Measurements from ENCODE around the gene SLC13A4. TPM values are rescaled to one million over a fixed set of nuclear protein-coding genes. Genes with fewer than 3 reads are reported as not detected.
A peak's percentile ranks its signal among the peaks of the same experiment; 100 is the strongest.

SLC13A4 gene
- total and polyA plus RNA-seq, 2 of the 4 experiments (the other 2 are of a cell fraction) = 0.10 TPM; not detected in 1

DNA sequence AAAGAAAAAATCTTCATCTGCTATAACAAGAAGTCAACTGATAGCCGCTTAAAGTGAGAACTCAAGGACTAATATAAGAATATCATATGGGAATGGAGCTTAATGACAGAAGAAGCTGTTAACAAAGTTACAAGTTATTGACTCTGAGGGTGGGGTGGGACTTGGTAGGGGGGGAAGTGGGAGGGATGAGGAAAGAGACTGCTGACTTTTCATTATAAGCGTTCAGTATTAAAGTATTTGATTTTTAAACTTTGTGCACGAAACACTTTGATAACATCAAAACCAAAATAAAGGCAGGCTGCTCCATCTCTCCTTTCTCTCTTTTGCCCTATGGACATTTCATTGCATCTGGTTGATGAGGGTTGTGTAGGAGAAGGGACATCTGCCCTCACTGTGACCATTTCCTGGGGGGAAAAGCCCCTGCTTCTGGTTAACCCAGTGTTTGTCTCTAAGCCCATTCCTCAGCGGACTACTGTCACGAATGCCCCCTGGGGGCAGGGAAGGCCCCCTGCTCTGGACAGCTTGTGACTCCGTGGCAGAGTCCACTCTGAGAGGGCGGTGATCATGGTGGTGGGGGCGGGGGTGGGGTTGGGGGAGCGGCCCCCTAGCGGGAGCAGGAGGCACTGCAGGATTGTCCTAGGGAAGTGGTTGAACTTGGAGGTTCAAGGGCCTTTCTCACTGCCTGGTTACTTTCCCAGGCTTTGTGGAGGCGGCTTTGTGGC is 17.4 kb downstream of the SLC13A4 start:
- Histone ChIP-seq H3K9me1 (ENCODE audit: insufficient read depth, low read length) (peaks cover 31% of the 10 kb centered on the region), H2BK120ac (ENCODE audit: low read depth, low read length) (no peak overlapping the region), H3K4me1 (ENCODE audit: control insufficient read depth, insufficient read depth, low read length) (peaks cover 20% of the 10 kb centered on the region), H2BK15ac (ENCODE audit: low read depth, low read length) (no peak overlapping the region), H3K27me3 (ENCODE audit: control insufficient read depth, insufficient read depth, low read length) (no peaks in the 10 kb centered on the region), H2BK5ac (ENCODE audit: low read depth, low read length, poor library complexity, severe bottlenecking) (no peak overlapping the region), H3K79me1 (ENCODE audit: low read depth in 1 of 2, low read length in 2 of 2) (peaks cover 0 to 8% of the 10 kb centered on the region in 2 experiments; a peak in 2 of 4 replicates), H2BK20ac (ENCODE audit: low read depth, low read length) (no peak overlapping the region), H2AFZ (replicated peaks; ENCODE audit: low read length, poor library complexity) (no peak overlapping the region), H3K9ac (ENCODE audit: low read depth, low read length) (no peak overlapping the region), H4K8ac (ENCODE audit: low read depth in 2 of 2, low read length in 2 of 2) (no peak overlapping the region), H3K4me2 (ENCODE audit: low read depth, low read length) (no peak overlapping the region), H3K56ac (ENCODE audit: extremely low read depth, insufficient read depth, low read length) (no peak overlapping the region), H4K5ac (ENCODE audit: low read depth, low read length) (no peak overlapping the region), H3K4ac (ENCODE audit: low read depth, low read length) (no peak overlapping the region), H3K36me3 (ENCODE audit: control insufficient read depth, insufficient read depth, low read length) (no peaks in the 10 kb centered on the region), H3K4me3 (ENCODE audit: insufficient read depth, low read depth, low read length) (no peak overlapping the region), H4K91ac (ENCODE audit: insufficient read depth, low read depth, low read length) (peak overlapping the region; percentile 30; the same call in 1 of the 2 replicates), H3K27ac (ENCODE audit: insufficient read depth, low read length) (no peak overlapping the region), H3K18ac (ENCODE audit: low read depth, low read length) (no peak overlapping the region), H3K9me3 (ENCODE audit: control insufficient read depth, insufficient read depth, low read length) (no peaks in the 10 kb centered on the region), H2AK5ac (ENCODE audit: low read depth, low read length) (no peak overlapping the region), H3K23ac (ENCODE audit: low read depth, low read length) (no peak overlapping the region), H4K20me1 (ENCODE audit: insufficient read depth, low read length) (no peaks in the 10 kb centered on the region), H2AK9ac (replicated peaks; ENCODE audit: low read depth, low read length, poor library complexity) (no peak overlapping the region), H3K14ac (replicated peaks; ENCODE audit: low read depth, low read length) (no peak overlapping the region)
- intact Hi-C loops (cut with micrococcal nuclease) (no loop called here), in situ Hi-C loops (cut with MboI; ENCODE audit: low sequenced_read_pairs) (no loop called here), dilution Hi-C loops (cut with HindIII; ENCODE audit: low sequenced_read_pairs, unreplicated experiment) (no loop called here)
- WGBS, 2 experiments (ENCODE audit: extremely low coverage in 2 of 2, insufficient read length in 1 of 2) = no CpG with 5 or more reads among the region's 11 CpGs
- CTCF ChIA-PET = interaction anchor here (1.0 to 1.3 kb wide), 2 partner anchors 15 to 38 kb away, joined by 5 to 8 read pairs; no protein-coding TSS in a partner anchor
- ATAC-seq (ENCODE audit: low read depth) (no peak), DNase-seq (no peak)
- TF ChIP-seq FOS (IDR thresholded peaks at IDR 0.05; ENCODE audit: low read depth, low read length) (no peak), CEBPB (IDR thresholded peaks at IDR 0.05; ENCODE audit: low read depth, low read length) (no peak), POLR2A (IDR thresholded peaks at IDR 0.05; ENCODE audit: low read depth, low read length) (no peak), CHD1 (IDR thresholded peaks at IDR 0.05; ENCODE audit: low read depth, low read length) (no peak)
- POLR2A ChIA-PET (ENCODE audit: unreplicated experiment) = no interaction called here
- no TSS peak for BruUV-seq (replicated peaks)

All from IMR-90 (cell line).